Measurements from ENCODE around the gene ABHD16B.

DNA sequence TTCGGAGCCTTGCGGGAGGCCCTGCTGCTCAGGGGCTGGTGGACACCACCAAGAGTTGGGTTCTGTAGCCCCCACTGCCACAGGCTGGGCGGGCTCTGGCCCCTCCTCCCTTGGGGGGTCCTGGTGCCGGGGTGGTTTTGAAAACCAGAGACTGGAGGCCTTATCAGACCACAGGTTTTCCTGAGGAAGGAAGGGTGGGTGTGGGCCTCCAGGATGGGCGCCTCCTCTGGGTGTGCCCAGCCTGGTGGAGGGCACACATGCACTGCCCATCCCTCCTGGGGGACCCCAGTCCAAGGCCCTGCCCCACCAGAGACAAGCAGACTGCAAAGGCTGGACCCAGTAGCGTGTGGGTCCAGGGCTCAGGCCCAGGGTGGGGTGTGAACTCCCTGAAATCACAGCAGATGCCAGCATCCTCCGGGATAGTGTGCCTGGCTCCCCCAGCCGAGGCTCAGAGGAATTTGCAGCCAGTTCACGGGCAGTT is 16.7 kb upstream of the ABHD16B start:
- TF ChIP-seq, protein P1, sequence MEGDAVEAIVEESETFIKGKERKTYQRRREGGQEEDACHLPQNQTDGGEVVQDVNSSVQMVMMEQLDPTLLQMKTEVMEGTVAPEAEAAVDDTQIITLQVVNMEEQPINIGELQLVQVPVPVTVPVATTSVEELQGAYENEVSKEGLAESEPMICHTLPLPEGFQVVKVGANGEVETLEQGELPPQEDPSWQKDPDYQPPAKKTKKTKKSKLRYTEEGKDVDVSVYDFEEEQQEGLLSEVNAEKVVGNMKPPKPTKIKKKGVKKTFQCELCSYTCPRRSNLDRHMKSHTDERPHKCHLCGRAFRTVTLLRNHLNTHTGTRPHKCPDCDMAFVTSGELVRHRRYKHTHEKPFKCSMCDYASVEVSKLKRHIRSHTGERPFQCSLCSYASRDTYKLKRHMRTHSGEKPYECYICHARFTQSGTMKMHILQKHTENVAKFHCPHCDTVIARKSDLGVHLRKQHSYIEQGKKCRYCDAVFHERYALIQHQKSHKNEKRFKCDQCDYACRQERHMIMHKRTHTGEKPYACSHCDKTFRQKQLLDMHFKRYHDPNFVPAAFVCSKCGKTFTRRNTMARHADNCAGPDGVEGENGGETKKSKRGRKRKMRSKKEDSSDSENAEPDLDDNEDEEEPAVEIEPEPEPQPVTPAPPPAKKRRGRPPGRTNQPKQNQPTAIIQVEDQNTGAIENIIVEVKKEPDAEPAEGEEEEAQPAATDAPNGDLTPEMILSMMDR (conservative IDR thresholded peaks at IDR 0.05; ENCODE audit: low read depth, low read length): no peak
- TF ChIP-seq EZH2 (IDR thresholded peaks at IDR 0.05; ENCODE audit: low read length, unreplicated experiment) (no peak), EZH2phosphoT487 (IDR thresholded peaks at IDR 0.05; ENCODE audit: borderline replicate concordance, low read length) (no peak)
